ENCODE data around the gene AGPAT1. TPM values are rescaled to one million over a fixed set of nuclear protein-coding genes. Genes with fewer than 3 reads are reported as not detected.

The AGPAT1 gene
- total RNA-seq (2021): 102 and 108 TPM in 2 replicates
- Bru-seq, nascent RNA: percentile 70 among the genes with signal in this experiment
- BruChase-seq, experiment 1, labeled RNA remaining after a 2-hour chase: percentile 72 among the genes with signal in this experiment
- percentile 86 among the genes with signal in this experiment for BruChase-seq, experiment 2, labeled RNA remaining after a 6-hour chase
- long read RNA-seq, transcript AGPAT1-203 (7 exons, 2,234 nt): major isoform, 18 of 87 reads
- long read RNA-seq, partial matches to known transcripts: 29 of 87 reads
- long read RNA-seq, other reads (novel, unspliced or antisense): 34 of 87 reads

- TF ChIP-seq CTCF (conservative IDR thresholded peaks at IDR 0.05; ENCODE audit: low read depth, low read length) (no peak), EZH2 (IDR thresholded peaks at IDR 0.05; ENCODE audit: borderline replicate concordance, low read depth, low read length, poor library complexity, severe bottlenecking) (no peak)
- intact Hi-C loops (cut with micrococcal nuclease; ENCODE audit: unreplicated experiment): no loop called here
- POLR2A ChIA-PET (ENCODE audit: low non-redundant PET): no interaction called here
Observed at GRCh38 chr6:32175711-32176475, at the start of gene AGPAT1. TSS of gene AGPAT1 (minus strand) at chr6:32176084. CDS start at chr6:32171496, 4,588 bp downstream.

GRCh38 chr6:32224696-32225095 is 48.8 kb upstream of the AGPAT1 start:
- H3K9me3 ChIP-seq (ENCODE audit: low read depth, low read length, poor library complexity, severe bottlenecking): no peaks in the 10 kb centered on the region
- TF ChIP-seq CTCF (conservative IDR thresholded peaks at IDR 0.05; ENCODE audit: low read depth, low read length): no peak
- H3K4me1 ChIP-seq (ENCODE audit: insufficient read depth, low read length, poor library complexity, severe bottlenecking): no peaks in the 10 kb centered on the region
- H3K27me3 ChIP-seq (replicated peaks; ENCODE audit: insufficient read depth, low read depth, low read length, poor library complexity): no peaks in the 10 kb centered on the region
- H3K36me3 ChIP-seq (ENCODE audit: insufficient read depth, low read length, poor library complexity, severe bottlenecking): no peaks in the 10 kb centered on the region
- no peak for DNase-seq (ENCODE audit: low spot score)
- ChIA-PET POLR2A (ENCODE audit: low non-redundant PET) (no interaction called here), CTCF (no interaction called here)
- intact Hi-C loops (cut with micrococcal nuclease; ENCODE audit: unreplicated experiment): no loop called here
- no peak overlapping the region for H3K4me3 ChIP-seq (ENCODE audit: low read depth, low read length, poor library complexity, severe bottlenecking)
- BruUV-seq (replicated peaks): no TSS peak
- H3K27ac ChIP-seq (ENCODE audit: low read depth, low read length, poor library complexity, severe bottlenecking): no peak overlapping the region

More at GRCh38 chr6:32175711-32176475, at the start of gene AGPAT1:
- no peaks in the 10 kb centered on the region for H3K9me3 ChIP-seq (ENCODE audit: low read depth, low read length, poor library complexity, severe bottlenecking)
- no peaks in the 10 kb centered on the region for H3K27me3 ChIP-seq (replicated peaks; ENCODE audit: insufficient read depth, low read depth, low read length, poor library complexity)
- peaks cover 25% of the 10 kb centered on the region for H3K4me1 ChIP-seq (ENCODE audit: insufficient read depth, low read length, poor library complexity, severe bottlenecking)
- peaks cover 7% of the 10 kb centered on the region for H3K36me3 ChIP-seq (ENCODE audit: insufficient read depth, low read length, poor library complexity, severe bottlenecking)
- H3K4me3 ChIP-seq (ENCODE audit: low read depth, low read length, poor library complexity, severe bottlenecking): peak within 1 kb of the TSS; percentile 97
- peak; percentile 97 for DNase-seq (ENCODE audit: low spot score)
- H3K27ac ChIP-seq (ENCODE audit: low read depth, low read length, poor library complexity, severe bottlenecking): peak within 1 kb of the TSS; percentile 97
- no TSS peak for BruUV-seq (replicated peaks)
- CTCF ChIA-PET: no interaction called here

GRCh38 chr6:32223258-32224235 is 47.7 kb upstream of the AGPAT1 start, which contains the start of gene NOTCH4:
TSS of gene NOTCH4 (minus strand) at chr6:32224067. CDS start at chr6:32223928, 139 bp downstream.
- no peaks in the 10 kb centered on the region for H3K27me3 ChIP-seq (replicated peaks; ENCODE audit: insufficient read depth, low read depth, low read length, poor library complexity)
- intact Hi-C loops (cut with micrococcal nuclease; ENCODE audit: unreplicated experiment): no loop called here
- no peaks in the 10 kb centered on the region for H3K36me3 ChIP-seq (ENCODE audit: insufficient read depth, low read length, poor library complexity, severe bottlenecking)
- BruUV-seq (replicated peaks): no TSS peak
- no peak for DNase-seq (ENCODE audit: low spot score)
- H3K4me3 ChIP-seq (ENCODE audit: low read depth, low read length, poor library complexity, severe bottlenecking): no peak within 1 kb of the TSS
- H3K4me1 ChIP-seq (ENCODE audit: insufficient read depth, low read length, poor library complexity, severe bottlenecking): no peaks in the 10 kb centered on the region
- no peaks in the 10 kb centered on the region for H3K9me3 ChIP-seq (ENCODE audit: low read depth, low read length, poor library complexity, severe bottlenecking)
- no peak within 1 kb of the TSS for H3K27ac ChIP-seq (ENCODE audit: low read depth, low read length, poor library complexity, severe bottlenecking)
- POLR2A ChIA-PET (ENCODE audit: low non-redundant PET): no interaction called here
- no peak for TF ChIP-seq CTCF (conservative IDR thresholded peaks at IDR 0.05; ENCODE audit: low read depth, low read length)
- no peak for TF ChIP-seq EZH2 (IDR thresholded peaks at IDR 0.05; ENCODE audit: borderline replicate concordance, low read depth, low read length, poor library complexity, severe bottlenecking)
- CTCF ChIA-PET: no interaction called here
